Esophagus muscularis mucosa (tissue), 3 donors: ENCODE measurements around the gene RAD51B.

Experiments used
- CTCF ChIP-seq, 3 experiments: fragments of 200-600 bp in 2 of 3; fragments of 450-650 bp in 1 of 3; sonication (generic) in 2 of 3; IDR thresholded peaks; one replicate each; pipeline ENCODE4 v1.5.1; 2017 to 2019; ENCODE audit warnings: antibody characterized with exemption in 3 of 3, mild to moderate bottlenecking in 2 of 3, moderate library complexity in 1 of 3
- POLR2AphosphoS5 ChIP-seq, 2 donors: sonication (generic); formaldehyde crosslinking; IDR thresholded peaks; one replicate each; pipeline ENCODE4 v1.6.1; 2017; ENCODE audit warnings: antibody characterized with exemption in 2 of 2

DNA sequence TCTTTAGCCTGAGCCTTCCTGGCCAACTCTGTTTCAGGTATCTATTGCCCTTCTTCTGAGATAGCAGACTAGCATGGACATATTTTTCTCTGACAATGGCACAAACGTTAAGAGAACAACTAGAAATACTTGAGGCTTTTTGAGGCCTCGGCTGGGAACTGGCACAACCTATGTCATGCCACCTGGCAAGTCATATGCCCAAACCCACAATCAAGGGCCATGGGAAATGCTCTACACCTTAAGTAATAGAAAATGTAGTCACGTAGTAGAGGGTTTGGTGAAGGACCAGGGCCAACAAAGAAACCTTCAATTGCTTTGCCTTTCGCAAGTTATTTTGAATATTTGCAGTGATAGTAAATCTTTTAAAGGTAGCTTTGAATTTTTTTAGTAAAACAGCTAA, 647.8 kb downstream of the RAD51B start:
- TF ChIP-seq CTCF (IDR thresholded peaks at IDR 0.05) (no peak), POLR2AphosphoS5 (IDR thresholded peaks at IDR 0.05) (no peak)
